A673 (cell line): ENCODE data around the gene PBOV1. TPM values are rescaled to one million over a fixed set of nuclear protein-coding genes. Genes with fewer than 3 reads are reported as not detected.

ENCODE experiments used
- Bru-seq: library from RNA; stranded (reverse); fragments of 400-500 nt; gene quantifications from one replicate; lab custom pipeline; 2021; lab: Mats Ljungman, UMichigan
- BruChase-seq, 2 experiments: library from RNA; stranded (reverse); fragments of 400-500 nt; gene quantifications; one replicate each; lab custom pipeline; 2021; lab: Mats Ljungman, UMichigan
- BruUV-seq: library from RNA; stranded (reverse); fragments of 400-500 nt; replicated peaks from 2 replicates; lab custom pipeline; 2021; lab: Mats Ljungman, UMichigan
- CTCF ChIA-PET: fragments of 300-600 bp; sonication (Branson Sonifier 250); formaldehyde crosslinking; loops from one replicate; lab custom pipeline; 2022; ENCODE audit warnings: antibody characterized with exemption; lab: Charles Lee
- POLR2A ChIA-PET: fragments of 300-600 bp; sonication (Branson Sonifier 250); formaldehyde crosslinking; loops from one replicate; lab custom pipeline; 2022; ENCODE audit warnings: antibody characterized with exemption; ENCODE audit not compliant: low non-redundant PET; lab: Charles Lee
- DNase-seq: peaks from one replicate; pipeline ENCODE4 v3.0.0-alpha.2; 2015; ENCODE audit warnings: low spot score
- H3K27ac ChIP-seq: fragments of 200-600 bp; sonication (generic); 2 replicates; pipeline ENCODE4 v1.5.1; 2016; ENCODE audit warnings: mixed run types, low read depth, mild to moderate bottlenecking, mixed read lengths, antibody characterized with exemption, low read length; ENCODE audit not compliant: poor library complexity, severe bottlenecking
- H3K27me3 ChIP-seq: fragments of 200-600 bp; sonication (generic); replicated peaks from 2 replicates; pipeline ENCODE4 v1.6.1; 2017; ENCODE audit warnings: mixed run types, low read depth, mild to moderate bottlenecking, mixed read lengths, antibody characterized with exemption, low read length; ENCODE audit not compliant: insufficient read depth, poor library complexity
- H3K36me3 ChIP-seq: fragments of 200-600 bp; sonication (generic); 2 replicates; pipeline ENCODE4 v1.6.1; 2016; ENCODE audit warnings: mixed run types, mild to moderate bottlenecking, mixed read lengths, antibody characterized with exemption, low read length; ENCODE audit not compliant: insufficient read depth, poor library complexity, severe bottlenecking
- H3K4me1 ChIP-seq: fragments of 200-600 bp; sonication (generic); 2 replicates; pipeline ENCODE4 v1.6.1; 2017; ENCODE audit warnings: mixed run types, mild to moderate bottlenecking, mixed read lengths, antibody characterized with exemption, low read length; ENCODE audit not compliant: insufficient read depth, poor library complexity, severe bottlenecking
- H3K4me3 ChIP-seq: fragments of 200-600 bp; sonication (generic); 2 replicates; pipeline ENCODE4 v1.5.1; 2016; ENCODE audit warnings: low read depth, mixed run types, mild to moderate bottlenecking, mixed read lengths, low read length; ENCODE audit not compliant: poor library complexity, severe bottlenecking
- H3K9me3 ChIP-seq: fragments of 200-600 bp; sonication (generic); 2 replicates; pipeline ENCODE4 v1.6.1; 2016; ENCODE audit warnings: mixed run types, low read depth, mild to moderate bottlenecking, mixed read lengths, antibody characterized with exemption, low read length; ENCODE audit not compliant: poor library complexity, severe bottlenecking
- CTCF ChIP-seq: fragments of 300-800, 200-600 bp; sonication (generic); conservative IDR thresholded peaks from 2 replicates; pipeline ENCODE4 v1.5.1; 2017; ENCODE audit warnings: low read depth, mild to moderate bottlenecking, antibody characterized with exemption, low read length, moderate library complexity, mixed read lengths
- EZH2 ChIP-seq: fragments of 200-600 bp; sonication (generic); IDR thresholded peaks from 2 replicates; pipeline ENCODE4 v1.6.1; 2017; ENCODE audit warnings: borderline replicate concordance, low read depth, mild to moderate bottlenecking, mixed read lengths, antibody characterized with exemption, low read length; ENCODE audit not compliant: poor library complexity, severe bottlenecking
- intact Hi-C: fragments of 100-400 bp; cut with micrococcal nuclease; formaldehyde crosslinking; loops from one replicate; pipeline ENCODE4 v1.10.0; 2022; ENCODE audit not compliant: unreplicated experiment
- long read RNA-seq: library from polyadenylated mRNA; stranded (forward); transcript quantifications from one replicate; pipeline ENCODE4 v2.0.0, GENCODE V29; 2022
- total RNA-seq: library from RNA; stranded (reverse); gene quantifications from 2 replicates; pipeline ENCODE4 v1.2.3, GENCODE V29; 2021

The PBOV1 gene
- total RNA-seq (not detected in 2 replicates), Bru-seq, nascent RNA (not detected), BruChase-seq, experiment 1, labeled RNA remaining after a 2-hour chase (percentile 17 among the genes with signal in this experiment), BruChase-seq, experiment 2, labeled RNA remaining after a 6-hour chase (percentile 16 among the genes with signal in this experiment)
- long read RNA-seq: 0 reads

- DNase-seq: no peak
- Histone ChIP-seq H3K4me1 (no peaks in the 10 kb centered on the region), H3K27ac (no peak within 1 kb of the TSS), H3K4me3 (no peak within 1 kb of the TSS), H3K9me3 (no peaks in the 10 kb centered on the region), H3K27me3 (no peaks in the 10 kb centered on the region), H3K36me3 (no peaks in the 10 kb centered on the region)
- intact Hi-C loops: no loop called here
- ChIA-PET CTCF (no interaction called here), POLR2A (no interaction called here)
- BruUV-seq: no TSS peak
- TF ChIP-seq EZH2 (no peak), CTCF (no peak)
These were observed at the start of gene PBOV1 for GRCh38 chr6:138218449-138218848. Gene PBOV1, minus strand, starts transcription at chr6:138218491. Its CDS starts 96 bp downstream, at chr6:138218395.

- ChIA-PET POLR2A (no interaction called here), CTCF (no interaction called here)
- H3K9me3 ChIP-seq: no peaks in the 10 kb centered on the region
- no peak for DNase-seq
- no peak overlapping the region for H3K27ac ChIP-seq
- no peak overlapping the region for H3K4me3 ChIP-seq
- TF ChIP-seq CTCF (no peak), EZH2 (no peak)
- H3K27me3 ChIP-seq: peaks cover 3% of the 10 kb centered on the region
- BruUV-seq: no TSS peak
- H3K4me1 ChIP-seq: no peaks in the 10 kb centered on the region
- H3K36me3 ChIP-seq: no peaks in the 10 kb centered on the region
- intact Hi-C loops: no loop called here
These were observed 47.8 kb upstream of the PBOV1 start for GRCh38 chr6:138266095-138266494.

GRCh38 chr6:138264372-138264880, 46.1 kb upstream of the PBOV1 start:
- ChIA-PET CTCF (no interaction called here), POLR2A (no interaction called here)
- BruUV-seq: no TSS peak
- no peak overlapping the region for H3K4me3 ChIP-seq
- H3K36me3 ChIP-seq: no peaks in the 10 kb centered on the region
- no peaks in the 10 kb centered on the region for H3K4me1 ChIP-seq
- no peak for DNase-seq
- no peaks in the 10 kb centered on the region for H3K9me3 ChIP-seq
- no peak overlapping the region for H3K27ac ChIP-seq
- peaks cover 9% of the 10 kb centered on the region for H3K27me3 ChIP-seq
- intact Hi-C loops: no loop called here
- TF ChIP-seq CTCF (no peak), EZH2 (no peak)
